Testis (tissue), 3 donors: ENCODE data around the gene ERBB3. TPM values are rescaled to one million over a fixed set of nuclear protein-coding genes. Genes with fewer than 3 reads are reported as not detected.

Source experiments
- DNase-seq: peaks from one replicate; pipeline ENCODE4 v3.0.0-alpha.2; 2019
- H3K27ac ChIP-seq, 2 donors: fragments of 200-600 bp; sonication (generic); one replicate each; pipeline ENCODE4 v1.5.1; 2019
- H3K27me3 ChIP-seq: fragments of 200-600 bp; sonication (generic); one replicate; pipeline ENCODE4 v1.5.1; 2019
- H3K36me3 ChIP-seq: fragments of 200-600 bp; sonication (generic); one replicate; pipeline ENCODE4 v1.5.1; 2017; ENCODE audit warnings: low read depth; ENCODE audit errors: missing control alignments
- H3K4me1 ChIP-seq: fragments of 200-600 bp; sonication (generic); one replicate; pipeline ENCODE4 v1.5.1; 2019
- H3K4me3 ChIP-seq, 2 donors: fragments of 200-600 bp; sonication (generic); one replicate each; pipeline ENCODE4 v1.5.1; 2017 to 2019
- H3K9me3 ChIP-seq: fragments of 200-600 bp; sonication (generic); one replicate; pipeline ENCODE4 v1.5.1; 2017
- POLR2A ChIP-seq: fragments of 450-650 bp; IDR thresholded peaks from one replicate; pipeline ENCODE4 v1.6.1; 2017; ENCODE audit warnings: antibody characterized with exemption, mild to moderate bottlenecking, moderate library complexity
- WGBS, 2 donors: methylation state at CpG; one replicate each; pipeline ENCODE4 v1.1.5; 2018; 5-methylcytosine and 5-hydroxymethylcytosine counted together
- intact Hi-C: fragments of 100-400 bp; cut with DNase I; formaldehyde crosslinking; loops from one replicate; pipeline ENCODE4 v1.15.1; 2023; ENCODE audit warnings: low total_unique reads
- polyA plus RNA-seq: library from polyadenylated mRNA; stranded (reverse); fragments of 350-450 nt; fragmentation: Illumina TruSeq; extraction: RNeasy Lipid Tissue Mini Kit (QIAGEN cat#74804); gene quantifications from one replicate; pipeline ENCODE4 v1.2.3, GENCODE V29; 2014; ENCODE audit warnings: low read depth, low replicate concordance; ENCODE audit not compliant: insufficient read depth
- total RNA-seq, 2 donors: library from RNA; depleted of rRNA; stranded (reverse); fragments of >200 nt; gene quantifications; one replicate each; pipeline ENCODE4 v1.2.3, GENCODE V29; 2016
- TF ChIP-seq, protein P1 (sequence below), 3 experiments: fragments of 450-650 bp in 2 of 3; fragments of 200-600 bp in 1 of 3; sonication (generic) in 1 of 3; IDR thresholded peaks; one replicate each; pipeline ENCODE4 v1.5.1; 2016 to 2019; ENCODE audit warnings: antibody characterized with exemption in 3 of 3, mild to moderate bottlenecking in 2 of 3, moderate library complexity in 1 of 3

ERBB3 gene
- total and polyA plus RNA-seq, 3 donors from 2014 or later, result 3.3 to 9.8 (median 6.1) TPM

DNA sequence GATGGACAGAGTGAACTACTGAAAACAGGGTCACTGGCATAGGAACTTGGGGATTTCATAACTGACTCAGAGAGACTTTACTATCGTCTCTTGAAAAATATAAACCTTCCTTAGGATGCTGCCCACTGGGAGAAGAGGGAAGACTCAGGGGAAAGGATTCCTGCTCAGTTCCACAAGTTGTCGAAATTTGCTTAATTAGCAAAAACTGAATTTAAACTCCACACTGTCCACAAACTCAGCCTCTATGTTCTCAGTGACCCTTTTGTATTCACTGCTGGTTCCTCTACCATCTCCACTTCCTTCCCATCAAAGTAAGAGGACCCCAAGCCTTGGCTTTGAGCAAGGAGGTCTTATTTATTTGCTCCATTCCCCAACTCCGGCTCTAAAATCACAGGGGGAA, 65.3 kb downstream of the ERBB3 start:
- peak overlapping the region in 1 of 2 donors; percentile 20 for H3K27ac ChIP-seq
- 73 to 78% methylated on average over 3 of the region's 3 CpGs for WGBS, 2 donors
- TF ChIP-seq, protein P1, sequence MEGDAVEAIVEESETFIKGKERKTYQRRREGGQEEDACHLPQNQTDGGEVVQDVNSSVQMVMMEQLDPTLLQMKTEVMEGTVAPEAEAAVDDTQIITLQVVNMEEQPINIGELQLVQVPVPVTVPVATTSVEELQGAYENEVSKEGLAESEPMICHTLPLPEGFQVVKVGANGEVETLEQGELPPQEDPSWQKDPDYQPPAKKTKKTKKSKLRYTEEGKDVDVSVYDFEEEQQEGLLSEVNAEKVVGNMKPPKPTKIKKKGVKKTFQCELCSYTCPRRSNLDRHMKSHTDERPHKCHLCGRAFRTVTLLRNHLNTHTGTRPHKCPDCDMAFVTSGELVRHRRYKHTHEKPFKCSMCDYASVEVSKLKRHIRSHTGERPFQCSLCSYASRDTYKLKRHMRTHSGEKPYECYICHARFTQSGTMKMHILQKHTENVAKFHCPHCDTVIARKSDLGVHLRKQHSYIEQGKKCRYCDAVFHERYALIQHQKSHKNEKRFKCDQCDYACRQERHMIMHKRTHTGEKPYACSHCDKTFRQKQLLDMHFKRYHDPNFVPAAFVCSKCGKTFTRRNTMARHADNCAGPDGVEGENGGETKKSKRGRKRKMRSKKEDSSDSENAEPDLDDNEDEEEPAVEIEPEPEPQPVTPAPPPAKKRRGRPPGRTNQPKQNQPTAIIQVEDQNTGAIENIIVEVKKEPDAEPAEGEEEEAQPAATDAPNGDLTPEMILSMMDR (IDR thresholded peaks at IDR 0.05), result no peak
- TF ChIP-seq POLR2A, result no peak

DNA sequence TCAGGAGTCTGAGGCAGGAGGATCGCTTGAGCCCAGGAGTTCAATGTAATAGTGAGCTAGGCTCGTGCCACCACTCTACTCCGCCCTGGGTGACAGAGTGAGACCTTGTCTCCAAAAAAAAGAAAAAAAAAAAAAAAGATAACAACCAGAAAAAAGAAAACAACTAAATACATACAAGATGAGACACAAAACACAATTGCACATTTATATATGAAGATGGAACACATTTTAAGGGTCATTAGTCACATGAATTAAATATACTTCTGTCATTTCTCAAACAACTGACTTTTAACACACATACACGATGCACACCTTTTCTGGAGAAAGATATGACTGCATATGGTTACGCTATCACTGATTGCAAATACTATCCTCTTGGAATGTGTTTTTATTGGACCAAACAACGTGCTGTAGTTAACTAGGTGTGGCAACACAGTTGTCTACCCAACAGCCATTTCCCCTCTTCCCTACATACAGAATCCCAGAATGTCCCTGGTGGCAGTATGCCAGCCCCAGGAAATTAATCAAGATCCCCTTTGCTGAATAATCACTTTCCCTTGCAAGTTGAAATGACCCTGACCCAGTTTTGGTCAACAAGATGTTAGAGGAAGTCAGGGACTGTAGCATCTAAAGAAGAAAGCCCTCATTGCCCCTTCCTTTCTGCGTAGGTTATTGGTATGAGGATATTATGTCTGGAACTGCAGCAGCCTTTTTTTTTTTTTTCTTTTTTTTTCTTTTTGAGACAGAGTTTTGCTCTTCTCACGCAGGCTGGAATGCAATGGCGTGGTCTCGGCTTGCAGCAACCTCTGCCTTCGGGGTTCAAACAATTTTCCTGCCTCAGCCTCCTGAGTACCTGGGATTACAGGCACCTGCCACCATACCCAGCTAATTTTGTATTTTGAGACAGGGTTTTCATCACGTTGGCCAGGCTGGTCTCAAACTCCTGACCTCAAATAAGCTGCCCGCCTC, 66.8 kb downstream of the ERBB3 start:
- Histone ChIP-seq H3K9me3 (no peaks in the 10 kb centered on the region), H3K36me3 (no peaks in the 10 kb centered on the region), H3K4me1 (peaks cover 22% of the 10 kb centered on the region), H3K27me3 (no peaks in the 10 kb centered on the region), H3K4me3 (no peak overlapping the region), H3K27ac (peak overlapping the region; percentile 65 to 77)
- TF ChIP-seq, protein P1 (IDR thresholded peaks at IDR 0.05), result no peak
- no peak for TF ChIP-seq POLR2A
- intact Hi-C loops, result no loop called here
- DNase-seq, result peak; percentile 45
- WGBS, 2 donors, result 51 to 57% methylated on average over 12 to 13 of the region's 13 CpGs

More for the DNA sequence above, 65.3 kb downstream of the ERBB3 start:
- no peaks in the 10 kb centered on the region for H3K27me3 ChIP-seq
- H3K36me3 ChIP-seq, result no peaks in the 10 kb centered on the region
- H3K9me3 ChIP-seq, result no peaks in the 10 kb centered on the region
- DNase-seq, result no peak
- intact Hi-C loops, result no loop called here
- no peak overlapping the region for H3K4me3 ChIP-seq
- peaks cover 17% of the 10 kb centered on the region for H3K4me1 ChIP-seq

DNA sequence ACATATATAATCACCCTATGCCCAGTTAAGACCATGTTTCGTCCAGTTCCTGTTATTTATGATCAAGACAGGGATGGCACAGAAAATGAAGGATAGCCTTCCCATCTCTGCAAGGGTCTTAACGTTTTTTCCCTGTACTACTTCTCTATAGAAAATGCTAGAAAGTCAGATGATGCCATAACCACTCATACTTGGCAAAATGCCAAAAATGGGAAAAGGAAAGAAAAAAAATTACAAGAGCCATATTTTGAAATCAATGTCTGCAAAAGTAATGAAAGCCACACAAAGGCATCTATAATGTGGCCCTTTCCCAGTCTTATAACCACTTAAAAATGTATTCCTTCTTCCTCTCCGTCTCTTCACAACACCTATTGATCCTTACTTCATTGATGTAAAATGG, 70.6 kb downstream of the ERBB3 start:
- Histone ChIP-seq H3K27me3 (no peaks in the 10 kb centered on the region), H3K9me3 (no peaks in the 10 kb centered on the region), H3K4me1 (peaks cover 34% of the 10 kb centered on the region), H3K36me3 (no peaks in the 10 kb centered on the region), H3K27ac (no peak overlapping the region), H3K4me3 (no peak overlapping the region)
- TF ChIP-seq, protein P1 (IDR thresholded peaks at IDR 0.05), result no peak
- 62 to 63% methylated on average over 3 of the region's 3 CpGs for WGBS, 2 donors
- intact Hi-C loops, result no loop called here
- no peak for DNase-seq

DNA sequence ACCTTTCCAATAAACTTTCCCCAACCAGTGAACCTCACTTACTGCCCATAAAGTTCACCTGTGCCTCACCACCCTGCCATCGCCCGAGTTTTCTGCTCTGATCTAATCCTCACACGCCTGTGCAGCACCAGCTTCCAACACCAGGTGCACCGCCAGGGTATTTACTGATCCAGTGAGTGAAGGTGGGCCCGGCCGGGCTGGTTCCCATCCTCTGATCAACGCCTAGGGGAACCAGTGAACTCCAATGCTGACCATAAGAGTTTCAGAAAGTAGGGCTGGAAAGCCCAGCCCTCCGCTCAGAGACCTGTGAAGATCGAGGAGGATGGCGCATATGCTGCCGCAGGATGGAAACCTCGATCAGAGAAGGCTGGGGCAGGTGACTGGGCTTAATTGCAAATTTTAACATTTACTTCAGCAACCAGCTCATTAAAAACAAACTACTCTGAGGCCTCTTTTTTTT, 71.7 kb downstream of the ERBB3 start:
- peak; percentile 74 for DNase-seq
- intact Hi-C loops, result no loop called here
- Histone ChIP-seq H3K27me3 (no peaks in the 10 kb centered on the region), H3K27ac (peak overlapping the region; percentile 77 to 92), H3K9me3 (no peaks in the 10 kb centered on the region), H3K4me1 (peaks cover 27% of the 10 kb centered on the region), H3K36me3 (no peaks in the 10 kb centered on the region), H3K4me3 (peak overlapping the region; percentile 80)
- whole genome bisulfite sequencing, 2 donors, result 5 to 13% methylated on average over 12 of the region's 12 CpGs
- no peak for TF ChIP-seq POLR2A
- TF ChIP-seq, protein P1 (IDR thresholded peaks at IDR 0.05), result peak; percentile 37 to 60 (median 50)
